CD8-positive, alpha-beta memory T cell (primary cell): ENCODE results near the gene ARID1B. TPM values are rescaled to one million over a fixed set of nuclear protein-coding genes. Genes with fewer than 3 reads are reported as not detected.

Experiments
- CTCF ChIA-PET: fragments of 350-600 bp; sonication (Branson Sonifier 250); formaldehyde crosslinking; loops from one replicate; lab custom pipeline; 2021; ENCODE audit warnings: antibody characterized with exemption; lab: Charles Lee
- POLR2A ChIA-PET: fragments of 350-600 bp; sonication (Branson Sonifier 250); formaldehyde crosslinking; loops from one replicate; lab custom pipeline; 2021; ENCODE audit warnings: antibody characterized with exemption; lab: Charles Lee
- DNase-seq, 5 donors: peaks; one replicate each; pipeline versions ENCODE4 v3.0.0 to v3.0.0-alpha.2; 2020 to 2022; ENCODE audit warnings: mixed read lengths in 1 of 5
- H3K27ac ChIP-seq: one replicate; pipeline ENCODE4 v1.7.0; 2013; ENCODE audit warnings: low read depth, mild to moderate bottlenecking, low read length, moderate library complexity
- H3K27me3 ChIP-seq: 2 replicates; pipeline ENCODE4 v1.7.0; 2013; ENCODE audit warnings: low read length, mild to moderate bottlenecking; ENCODE audit not compliant: insufficient read depth, poor library complexity, severe bottlenecking
- H3K36me3 ChIP-seq: 2 replicates; pipeline ENCODE4 v1.7.0; 2013; ENCODE audit warnings: mild to moderate bottlenecking, low read length, moderate library complexity; ENCODE audit not compliant: insufficient read depth
- H3K4me1 ChIP-seq: 2 replicates; pipeline ENCODE4 v1.7.0; 2013; ENCODE audit warnings: mild to moderate bottlenecking, low read length, moderate library complexity; ENCODE audit not compliant: insufficient read depth
- H3K4me3 ChIP-seq: 2 replicates; pipeline ENCODE4 v1.7.0; 2013; ENCODE audit warnings: mild to moderate bottlenecking, low read length
- H3K9me3 ChIP-seq: 2 replicates; pipeline ENCODE4 v1.7.0; 2013; ENCODE audit warnings: mild to moderate bottlenecking, low read length
- H3K27ac Mint-ChIP-seq, 8 donors: one replicate each; pipeline ENCODE4 v1.8.0; 2020 to 2021; ENCODE audit warnings: mixed read lengths in 8 of 8, mild to moderate bottlenecking in 6 of 8, inconsistent platforms in 3 of 8, moderate library complexity in 3 of 8
- H3K27me3 Mint-ChIP-seq, 2 donors: one replicate each; pipeline ENCODE4 v1.8.0; 2020 to 2021; ENCODE audit warnings: mixed read lengths in 2 of 2, mild to moderate bottlenecking in 1 of 2, moderate library complexity in 1 of 2
- H3K36me3 Mint-ChIP-seq, 3 donors: one replicate each; pipeline ENCODE4 v1.8.0; 2020 to 2021; ENCODE audit warnings: mixed read lengths in 3 of 3, inconsistent platforms in 1 of 3, mild to moderate bottlenecking in 1 of 3
- H3K4me1 Mint-ChIP-seq, 3 donors: one replicate each; pipeline ENCODE4 v1.8.0; 2020 to 2021; ENCODE audit warnings: mixed read lengths in 3 of 3, inconsistent platforms in 1 of 3, mild to moderate bottlenecking in 1 of 3
- H3K4me3 Mint-ChIP-seq, 7 donors: one replicate each; pipeline ENCODE4 v1.8.0; 2020 to 2021; ENCODE audit warnings: mixed read lengths in 7 of 7, mild to moderate bottlenecking in 6 of 7, moderate library complexity in 4 of 7, inconsistent platforms in 2 of 7
- H3K9me3 Mint-ChIP-seq, 5 donors: one replicate each; pipeline ENCODE4 v1.8.0; 2020 to 2022; ENCODE audit warnings: mixed read lengths in 5 of 5, mild to moderate bottlenecking in 3 of 5, moderate library complexity in 2 of 5, inconsistent platforms in 1 of 5
- polyA plus RNA-seq: library from polyadenylated mRNA; unstranded; fragments of 300-500 nt; fragmentation: Illumina TruSeq; gene quantifications from one replicate; pipeline ENCODE4 v1.2.3, GENCODE V29; 2021
- total RNA-seq, 2 experiments: library from RNA; stranded (reverse); gene quantifications; one replicate each; pipeline ENCODE4 v1.2.3, GENCODE V29; 2021

ARID1B gene
- total and polyA plus RNA-seq, 3 experiments from 2014 or later: 19.1 to 57.9 (median 53.0) TPM

GRCh38 chr6:157221049-157221816 lies 444.1 kb downstream of the ARID1B start:
- H3K36me3 ChIP-seq: no peaks in the 10 kb centered on the region
- Mint-ChIP-seq H3K36me3 (no peaks in the 10 kb centered on the region), H3K4me1 (peaks cover 28 to 35% (median 33%) of the 10 kb centered on the region in 3 donors), H3K9me3 (no peaks in the 10 kb centered on the region), H3K4me3 (peak overlapping the region; percentile 79 to 92 (median 85)), H3K27ac (peak overlapping the region in 7 of 8 donors; percentile 28 to 90 (median 76)), H3K27me3 (peaks cover 0 to 4% of the 10 kb centered on the region in 2 donors)
- DNase-seq: peak; percentile 72 to 87 (median 80)
- peaks cover 28% of the 10 kb centered on the region for H3K4me1 ChIP-seq
- CTCF ChIA-PET: interaction anchor here (1.1 kb wide), 1 partner anchor 15 kb away, joined by 3 read pairs; no protein-coding TSS in a partner anchor
- no peaks in the 10 kb centered on the region for H3K27me3 ChIP-seq
- no peaks in the 10 kb centered on the region for H3K9me3 ChIP-seq
- POLR2A ChIA-PET: no interaction called here
- H3K4me3 ChIP-seq: peak overlapping the region; percentile 70
- peak overlapping the region; percentile 39 for H3K27ac ChIP-seq

- Mint-ChIP-seq H3K27ac (peak overlapping the region in 4 of 8 donors; percentile 19 to 67 (median 31)), H3K4me1 (peaks cover 28 to 38% (median 38%) of the 10 kb centered on the region in 3 donors), H3K27me3 (peaks cover 0 to 1% of the 10 kb centered on the region in 2 donors), H3K9me3 (no peaks in the 10 kb centered on the region), H3K36me3 (no peaks in the 10 kb centered on the region), H3K4me3 (peak overlapping the region; percentile 79 to 92 (median 85))
- ChIA-PET POLR2A (no interaction called here), CTCF (no interaction called here)
- no peaks in the 10 kb centered on the region for H3K9me3 ChIP-seq
- DNase-seq: no peak
- no peaks in the 10 kb centered on the region for H3K27me3 ChIP-seq
- no peaks in the 10 kb centered on the region for H3K36me3 ChIP-seq
- peak overlapping the region; percentile 70 for H3K4me3 ChIP-seq
- no peak overlapping the region for H3K27ac ChIP-seq
- H3K4me1 ChIP-seq: peaks cover 33% of the 10 kb centered on the region
Observed at GRCh38 chr6:157221817-157222175, 444.6 kb downstream of the ARID1B start.

DNA sequence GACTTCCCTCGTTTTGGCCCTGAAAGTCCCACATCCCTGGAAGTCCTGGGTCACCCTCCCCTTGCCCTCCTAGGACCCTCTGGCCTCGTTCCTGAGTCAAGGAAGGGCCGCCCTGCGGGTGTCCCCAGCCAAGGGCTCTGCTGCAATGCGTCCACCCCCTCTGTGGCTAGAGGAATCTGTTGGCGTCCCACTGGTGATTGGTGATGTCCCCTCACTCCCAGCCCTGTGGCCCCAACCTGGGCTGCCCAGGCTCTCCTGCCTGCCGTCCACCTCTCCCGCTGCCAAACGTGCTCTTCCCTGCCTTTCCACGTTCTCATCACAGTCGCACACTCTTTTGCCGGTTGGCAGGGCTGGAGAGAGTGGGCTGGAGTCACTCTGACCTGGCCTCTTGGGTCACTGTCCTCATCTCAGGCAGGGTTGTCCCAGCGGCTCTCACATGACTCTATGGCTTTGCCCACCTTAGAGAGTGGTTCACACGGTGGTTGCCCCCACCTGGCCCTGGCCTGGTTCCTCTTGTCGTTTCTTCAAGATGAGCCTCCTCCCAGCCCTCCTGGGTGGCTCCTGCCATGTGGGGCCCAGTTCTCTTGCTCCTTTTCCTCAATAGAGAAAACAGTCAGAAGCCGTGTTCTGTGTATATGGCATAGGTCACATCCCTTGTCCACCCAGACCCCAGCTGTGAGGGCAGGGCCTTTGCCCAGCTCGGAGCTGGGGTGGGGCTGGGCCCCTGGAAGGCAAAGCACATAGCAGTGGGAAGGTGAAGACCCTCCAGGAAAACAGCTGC lies 445.2 kb downstream of the ARID1B start:
- Histone ChIP-seq H3K4me3 (no peak overlapping the region), H3K27me3 (no peaks in the 10 kb centered on the region), H3K27ac (no peak overlapping the region), H3K4me1 (peaks cover 39% of the 10 kb centered on the region), H3K36me3 (no peaks in the 10 kb centered on the region), H3K9me3 (no peaks in the 10 kb centered on the region)
- H3K4me3 Mint-ChIP-seq: peak overlapping the region; percentile 59 to 92 (median 84)
- peaks cover 34 to 44% (median 44%) of the 10 kb centered on the region in 3 donors for H3K4me1 Mint-ChIP-seq
- CTCF ChIA-PET: interaction anchor here (1.1 to 2.4 kb wide), 5 partner anchors 11 to 101 kb away, joined by 3 to 21 read pairs (median 4); partner anchors contain the start of gene TMEM242
- H3K36me3 Mint-ChIP-seq: no peaks in the 10 kb centered on the region
- no peak for DNase-seq
- no peaks in the 10 kb centered on the region for H3K9me3 Mint-ChIP-seq
- POLR2A ChIA-PET: no interaction called here
- H3K27ac Mint-ChIP-seq: peak overlapping the region in 5 of 8 donors; percentile 30 to 93 (median 59)
- peaks cover 0 to 3% of the 10 kb centered on the region in 2 donors for H3K27me3 Mint-ChIP-seq

- POLR2A ChIA-PET: no interaction called here
- no peaks in the 10 kb centered on the region for H3K27me3 ChIP-seq
- H3K36me3 ChIP-seq: no peaks in the 10 kb centered on the region
- Mint-ChIP-seq H3K27me3 (peaks cover 0 to 5% of the 10 kb centered on the region in 2 donors), H3K4me1 (peaks cover 40 to 50% (median 50%) of the 10 kb centered on the region in 3 donors), H3K9me3 (no peaks in the 10 kb centered on the region), H3K27ac (peak overlapping the region in 2 of 8 donors; percentile 67 to 69), H3K36me3 (no peaks in the 10 kb centered on the region), H3K4me3 (peak overlapping the region in 2 of 7 donors; percentile 62 to 85)
- H3K27ac ChIP-seq: no peak overlapping the region
- DNase-seq: peak in 1 of 5 donors; percentile 62
- H3K4me3 ChIP-seq: no peak overlapping the region
- no peaks in the 10 kb centered on the region for H3K9me3 ChIP-seq
- peaks cover 46% of the 10 kb centered on the region for H3K4me1 ChIP-seq
- CTCF ChIA-PET: interaction anchor here (1.0 to 2.4 kb wide), 7 partner anchors 10 to 101 kb away, joined by 3 to 21 read pairs (median 4); partner anchors contain the start of gene TMEM242
Observed at GRCh38 chr6:157223021-157223430, 445.8 kb downstream of the ARID1B start.

GRCh38 chr6:157223511-157223910 lies 446.3 kb downstream of the ARID1B start:
- H3K36me3 Mint-ChIP-seq: no peaks in the 10 kb centered on the region
- CTCF ChIA-PET: interaction anchor here (1.0 to 2.4 kb wide), 7 partner anchors 10 to 100 kb away, joined by 3 to 21 read pairs (median 4); partner anchors contain the start of gene TMEM242
- no peaks in the 10 kb centered on the region for H3K9me3 Mint-ChIP-seq
- peak overlapping the region in 2 of 7 donors; percentile 22 to 33 for H3K4me3 Mint-ChIP-seq
- Histone ChIP-seq H3K27me3 (no peaks in the 10 kb centered on the region), H3K4me3 (no peak overlapping the region), H3K27ac (no peak overlapping the region), H3K4me1 (peaks cover 50% of the 10 kb centered on the region), H3K9me3 (no peaks in the 10 kb centered on the region), H3K36me3 (no peaks in the 10 kb centered on the region)
- H3K4me1 Mint-ChIP-seq: peaks cover 40 to 54% (median 52%) of the 10 kb centered on the region in 3 donors
- no peak for DNase-seq
- peak overlapping the region in 1 of 8 donors; percentile 19 for H3K27ac Mint-ChIP-seq
- POLR2A ChIA-PET: interaction anchor here (0.6 kb wide), 1 partner anchor 48 kb away, joined by 3 read pairs; no protein-coding TSS in a partner anchor
- H3K27me3 Mint-ChIP-seq: peaks cover 0 to 5% of the 10 kb centered on the region in 2 donors

- Mint-ChIP-seq H3K27me3 (peaks cover 0 to 5% of the 10 kb centered on the region in 2 donors), H3K9me3 (no peaks in the 10 kb centered on the region), H3K4me1 (peaks cover 46 to 60% (median 58%) of the 10 kb centered on the region in 3 donors), H3K36me3 (no peaks in the 10 kb centered on the region), H3K4me3 (no peak overlapping the region), H3K27ac (no peak overlapping the region)
- no peak overlapping the region for H3K4me3 ChIP-seq
- CTCF ChIA-PET: interaction anchor here (1.0 to 2.4 kb wide), 3 partner anchors 12 to 40 kb away, joined by 3 to 21 read pairs (median 4); no protein-coding TSS in a partner anchor
- no peak overlapping the region for H3K27ac ChIP-seq
- H3K4me1 ChIP-seq: peaks cover 52% of the 10 kb centered on the region
- H3K27me3 ChIP-seq: no peaks in the 10 kb centered on the region
- no peaks in the 10 kb centered on the region for H3K36me3 ChIP-seq
- DNase-seq: no peak
- H3K9me3 ChIP-seq: no peaks in the 10 kb centered on the region
- POLR2A ChIA-PET: no interaction called here
Observed at GRCh38 chr6:157224178-157224950, 447.2 kb downstream of the ARID1B start.

- Histone ChIP-seq H3K27me3 (no peaks in the 10 kb centered on the region), H3K4me3 (no peak overlapping the region), H3K27ac (no peak overlapping the region), H3K4me1 (peaks cover 52% of the 10 kb centered on the region), H3K36me3 (no peaks in the 10 kb centered on the region), H3K9me3 (no peaks in the 10 kb centered on the region)
- Mint-ChIP-seq H3K4me1 (peaks cover 44 to 60% (median 59%) of the 10 kb centered on the region in 3 donors), H3K4me3 (no peak overlapping the region), H3K27me3 (peaks cover 4 to 9% of the 10 kb centered on the region in 2 donors), H3K27ac (no peak overlapping the region), H3K36me3 (no peaks in the 10 kb centered on the region), H3K9me3 (no peaks in the 10 kb centered on the region)
- ChIA-PET POLR2A (no interaction called here), CTCF (interaction anchor here (1.9 kb wide), 1 partner anchor 13 kb away, joined by 4 read pairs; no protein-coding TSS in a partner anchor)
- no peak for DNase-seq
Observed at GRCh38 chr6:157224951-157225574, 447.9 kb downstream of the ARID1B start.
